OCI-LY1 (cell line): ENCODE data around the gene LSM14A.

Source experiments
- H2AFZ ChIP-seq: fragments of 200-600 bp; sonication (generic), shearing (Covaris generic); 2 replicates; pipeline ENCODE4 v1.6.0; 2014; ENCODE audit warnings: antibody characterized with exemption, mild to moderate bottlenecking, low read length
- H3F3A ChIP-seq: fragments of 200-600 bp; sonication (generic), shearing (Covaris generic); 2 replicates; pipeline ENCODE4 v1.6.0; 2014; ENCODE audit warnings: mild to moderate bottlenecking, antibody characterized with exemption, low read length, moderate library complexity; ENCODE audit not compliant: insufficient read depth
- H3K27ac ChIP-seq: fragments of 200-600 bp; sonication (generic); 2 replicates; pipeline ENCODE4 v1.5.1; 2014; ENCODE audit warnings: low read length, mixed run types, mild to moderate bottlenecking, low read depth; ENCODE audit not compliant: poor library complexity, severe bottlenecking
- H3K27me3 ChIP-seq: fragments of 200-600 bp; sonication (generic); 2 replicates; pipeline ENCODE4 v1.6.0; 2014; ENCODE audit warnings: antibody characterized with exemption, mild to moderate bottlenecking, low read length, moderate library complexity; ENCODE audit not compliant: insufficient read depth
- H3K36me3 ChIP-seq: fragments of 200-600 bp; sonication (generic); 2 replicates; pipeline ENCODE4 v1.6.1; 2014; ENCODE audit warnings: mild to moderate bottlenecking, antibody characterized with exemption, low read length, moderate library complexity, mixed read lengths; ENCODE audit not compliant: insufficient read depth
- H3K4me1 ChIP-seq: fragments of 200-600 bp; sonication (generic); 2 replicates; pipeline ENCODE4 v1.5.1; 2014; ENCODE audit warnings: mild to moderate bottlenecking, low read length, moderate library complexity; ENCODE audit not compliant: insufficient read depth, severe bottlenecking
- H3K4me2 ChIP-seq: fragments of 200-600 bp; sonication (generic), shearing (Covaris generic); 2 replicates; pipeline ENCODE4 v1.6.1; 2014; ENCODE audit warnings: low read length
- H3K4me3 ChIP-seq: fragments of 200-600 bp; sonication (generic); 2 replicates; pipeline ENCODE4 v1.5.1; 2014; ENCODE audit warnings: low read length, low read depth, mild to moderate bottlenecking, mixed read lengths; ENCODE audit not compliant: poor library complexity, severe bottlenecking
- H3K79me2 ChIP-seq: fragments of 200-600 bp; shearing (Covaris generic); 2 replicates; pipeline ENCODE4 v1.6.1; 2016; ENCODE audit warnings: mixed run types, low read length, mixed read lengths; ENCODE audit not compliant: insufficient read depth
- H3K9ac ChIP-seq: fragments of 200-600 bp; sonication (generic), shearing (Covaris generic); 2 replicates; pipeline ENCODE4 v1.6.1; 2014; ENCODE audit warnings: mild to moderate bottlenecking, low read length, mixed read lengths
- H3K9me2 ChIP-seq: fragments of 200-600 bp; sonication (generic), shearing (Covaris generic); 2 replicates; pipeline ENCODE4 v1.6.1; 2014; ENCODE audit warnings: low read depth, mild to moderate bottlenecking, low read length, mixed read lengths
- H3K9me3 ChIP-seq: fragments of 200-600 bp; shearing (Covaris generic); 2 replicates; pipeline ENCODE4 v1.6.1; 2014; ENCODE audit warnings: low read length, mixed read lengths
- H4K20me1 ChIP-seq: fragments of 200-600 bp; sonication (generic), shearing (Covaris generic); 2 replicates; pipeline ENCODE4 v1.6.0; 2016; ENCODE audit warnings: mild to moderate bottlenecking, low read length; ENCODE audit not compliant: insufficient read depth
- CTCF ChIP-seq: fragments of 200-600 bp; sonication (generic), shearing (Covaris generic); IDR thresholded peaks from 2 replicates; pipeline ENCODE4 v1.5.1; 2017; ENCODE audit warnings: mild to moderate bottlenecking, antibody characterized with exemption, low read length, moderate library complexity, mixed read lengths
- EZH2 ChIP-seq: fragments of 200-600 bp; sonication (generic), shearing (Covaris generic); IDR thresholded peaks from 2 replicates; pipeline ENCODE4 v1.8.0; 2017; ENCODE audit warnings: borderline replicate concordance, mixed run types, mild to moderate bottlenecking, antibody characterized with exemption, low read length, moderate library complexity, mixed read lengths

LSM14A gene

GRCh38 chr19:34278783-34279182 lies 106.5 kb downstream of the LSM14A start:
- Histone ChIP-seq H3K27ac (no peak overlapping the region), H3F3A (no peaks in the 10 kb centered on the region), H3K79me2 (no peaks in the 10 kb centered on the region), H3K9ac (no peak overlapping the region), H3K9me2 (no peaks in the 10 kb centered on the region), H3K4me1 (peaks cover 5% of the 10 kb centered on the region), H3K4me2 (no peak overlapping the region), H3K27me3 (no peaks in the 10 kb centered on the region), H3K9me3 (no peaks in the 10 kb centered on the region), H3K4me3 (no peak overlapping the region), H3K36me3 (no peaks in the 10 kb centered on the region), H2AFZ (no peak overlapping the region), H4K20me1 (no peaks in the 10 kb centered on the region)
- no peak for TF ChIP-seq EZH2
- TF ChIP-seq CTCF: no peak
